Effector memory CD4-positive, alpha-beta T cell (primary cell): ENCODE results near the gene CCDC40.

Experiments used
- DNase-seq, 3 donors: peaks; one replicate each; pipeline ENCODE4 v3.0.0-alpha.2; 2020
- H3K27ac ChIP-seq: 2 replicates; pipeline ENCODE4 v1.7.0; 2013; ENCODE audit warnings: mild to moderate bottlenecking, low read length, moderate library complexity; ENCODE audit not compliant: insufficient read depth, poor library complexity, severe bottlenecking
- H3K27me3 ChIP-seq: replicated peaks from 2 replicates; pipeline ENCODE4 v1.7.0; 2013; ENCODE audit warnings: mild to moderate bottlenecking, low read length; ENCODE audit not compliant: insufficient read depth, control insufficient read depth, poor library complexity, severe bottlenecking
- H3K36me3 ChIP-seq: 2 replicates; pipeline ENCODE4 v1.7.0; 2013; ENCODE audit warnings: mild to moderate bottlenecking, low read length, moderate library complexity; ENCODE audit not compliant: control insufficient read depth, insufficient read depth
- H3K4me1 ChIP-seq: 2 replicates; pipeline ENCODE4 v1.7.0; 2013; ENCODE audit warnings: low read length, mild to moderate bottlenecking; ENCODE audit not compliant: control insufficient read depth, insufficient read depth, poor library complexity, severe bottlenecking
- H3K4me3 ChIP-seq: 2 replicates; pipeline ENCODE4 v1.7.0; 2013; ENCODE audit warnings: low read length, low read depth, mild to moderate bottlenecking; ENCODE audit not compliant: insufficient read depth, poor library complexity, severe bottlenecking
- H3K9me3 ChIP-seq: 2 replicates; pipeline ENCODE4 v1.7.0; 2013; ENCODE audit warnings: mild to moderate bottlenecking, low read length, moderate library complexity; ENCODE audit not compliant: control insufficient read depth

The CCDC40 gene

DNA sequence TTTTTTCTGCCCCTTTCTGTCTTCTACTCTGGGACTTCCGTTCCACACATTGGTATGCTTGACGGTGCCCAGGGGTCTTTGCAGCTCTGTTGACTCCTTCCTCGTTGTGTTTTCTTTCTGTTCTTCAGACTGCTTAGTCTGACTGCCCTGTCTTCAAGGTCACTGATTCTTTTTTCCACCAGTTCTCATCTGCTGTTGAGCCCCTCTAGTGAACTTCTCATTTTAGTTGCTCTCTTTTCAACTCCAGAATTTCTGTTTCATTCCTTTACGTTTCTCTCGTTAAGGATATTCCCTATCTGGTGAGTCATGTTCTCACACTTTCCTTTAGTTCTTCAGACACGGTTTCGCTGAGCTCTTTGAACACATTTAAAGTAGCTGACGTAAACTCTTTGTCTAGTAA lies 78.7 kb downstream of the CCDC40 start:
- H3K27me3 ChIP-seq, result no peaks in the 10 kb centered on the region
- DNase-seq, result no peak
- H3K9me3 ChIP-seq, result no peaks in the 10 kb centered on the region
- H3K4me1 ChIP-seq, result no peaks in the 10 kb centered on the region
- H3K4me3 ChIP-seq, result no peak overlapping the region
- no peaks in the 10 kb centered on the region for H3K36me3 ChIP-seq
- no peak overlapping the region for H3K27ac ChIP-seq

DNA sequence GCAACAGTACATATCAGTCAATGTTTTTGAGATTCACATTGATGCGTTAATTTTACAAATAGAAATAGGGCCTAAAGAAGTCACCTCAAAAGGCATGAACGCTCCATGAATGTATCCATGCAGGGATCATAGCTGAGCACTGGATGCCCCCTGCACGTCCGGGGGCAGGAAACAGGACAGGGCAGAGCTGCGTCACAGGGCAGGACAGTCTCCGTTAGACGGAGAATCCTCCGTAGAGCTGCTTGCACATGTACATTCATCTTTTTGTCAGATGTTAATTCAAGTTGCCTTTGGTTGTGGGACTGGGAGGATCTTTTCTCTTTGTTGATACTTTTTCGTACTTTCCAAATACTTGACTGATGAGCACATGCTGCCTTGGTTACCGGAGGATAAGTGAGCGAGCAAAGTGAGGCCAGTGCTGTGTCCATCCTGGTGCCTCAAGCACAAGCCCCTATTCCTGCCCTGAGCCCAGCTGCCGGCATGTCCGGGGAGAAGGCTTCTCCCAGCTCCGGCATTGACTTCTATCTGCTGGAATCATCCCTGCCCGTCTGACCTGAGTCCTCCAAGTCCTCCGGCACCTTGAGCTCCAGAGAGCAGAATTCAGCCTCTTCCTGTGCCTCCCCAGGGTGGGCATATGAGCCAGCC lies 80.0 kb downstream of the CCDC40 start:
- no peaks in the 10 kb centered on the region for H3K4me1 ChIP-seq
- H3K36me3 ChIP-seq, result no peaks in the 10 kb centered on the region
- H3K27me3 ChIP-seq, result no peaks in the 10 kb centered on the region
- H3K9me3 ChIP-seq, result no peaks in the 10 kb centered on the region
- no peak for DNase-seq
- H3K4me3 ChIP-seq, result no peak overlapping the region
- no peak overlapping the region for H3K27ac ChIP-seq

GRCh38 chr17:80116921-80117380 lies 80.5 kb downstream of the CCDC40 start:
- Histone ChIP-seq H3K27ac (no peak overlapping the region), H3K9me3 (no peaks in the 10 kb centered on the region), H3K36me3 (no peaks in the 10 kb centered on the region), H3K4me1 (no peaks in the 10 kb centered on the region), H3K4me3 (no peak overlapping the region), H3K27me3 (no peaks in the 10 kb centered on the region)
- DNase-seq, result no peak

DNA sequence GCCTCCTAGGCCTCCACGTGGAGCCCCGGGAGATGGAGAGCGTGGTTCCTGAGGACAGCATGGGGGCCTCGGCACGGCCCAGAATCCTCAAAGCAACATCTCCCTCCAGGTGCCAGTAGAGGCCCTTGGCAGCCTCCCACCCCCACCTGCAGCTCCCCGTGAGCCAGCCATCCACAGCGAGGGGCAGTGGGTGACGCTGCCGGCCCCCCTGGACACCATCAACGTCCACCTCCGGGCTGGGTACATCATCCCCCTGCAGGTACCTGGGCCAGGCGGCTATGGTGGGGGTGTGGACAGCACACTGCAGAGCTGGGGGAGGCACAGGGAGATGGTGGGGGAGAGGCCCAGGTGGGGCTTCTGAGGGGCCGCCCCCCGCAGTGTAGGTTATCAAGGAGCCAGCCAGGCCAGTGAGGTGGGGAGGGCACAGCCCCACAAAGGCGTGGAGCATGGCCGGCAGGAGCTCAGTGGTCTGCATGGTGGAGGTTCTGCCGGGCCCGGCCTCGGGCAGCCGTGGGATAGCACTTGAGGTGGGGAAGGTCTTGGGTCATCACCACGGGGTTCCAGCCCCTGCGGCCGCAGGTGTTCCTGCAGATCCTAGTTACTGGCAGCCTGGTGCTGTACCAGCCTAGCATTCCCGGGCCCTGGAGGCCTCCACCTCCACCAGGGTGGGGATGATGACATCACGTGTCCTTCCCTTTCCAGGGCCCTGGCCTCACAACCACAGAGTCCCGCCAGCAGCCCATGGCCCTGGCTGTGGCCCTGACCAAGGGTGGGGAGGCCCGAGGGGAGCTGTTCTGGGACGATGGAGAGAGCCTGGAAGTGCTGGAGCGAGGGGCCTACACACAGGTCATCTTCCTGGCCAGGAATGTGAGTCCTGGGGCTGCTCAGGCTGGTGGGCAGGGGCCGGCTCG lies 81.3 kb downstream of the CCDC40 start:
- no peaks in the 10 kb centered on the region for H3K4me1 ChIP-seq
- H3K4me3 ChIP-seq, result no peak overlapping the region
- H3K36me3 ChIP-seq, result no peaks in the 10 kb centered on the region
- no peak overlapping the region for H3K27ac ChIP-seq
- H3K9me3 ChIP-seq, result no peaks in the 10 kb centered on the region
- H3K27me3 ChIP-seq, result no peaks in the 10 kb centered on the region
- DNase-seq, result no peak

- DNase-seq, result no peak
- Histone ChIP-seq H3K27me3 (no peaks in the 10 kb centered on the region), H3K27ac (no peak overlapping the region), H3K36me3 (no peaks in the 10 kb centered on the region), H3K4me1 (no peaks in the 10 kb centered on the region), H3K4me3 (no peak overlapping the region), H3K9me3 (no peaks in the 10 kb centered on the region)
Observed at GRCh38 chr17:80118601-80119270, 82.3 kb downstream of the CCDC40 start.

DNA sequence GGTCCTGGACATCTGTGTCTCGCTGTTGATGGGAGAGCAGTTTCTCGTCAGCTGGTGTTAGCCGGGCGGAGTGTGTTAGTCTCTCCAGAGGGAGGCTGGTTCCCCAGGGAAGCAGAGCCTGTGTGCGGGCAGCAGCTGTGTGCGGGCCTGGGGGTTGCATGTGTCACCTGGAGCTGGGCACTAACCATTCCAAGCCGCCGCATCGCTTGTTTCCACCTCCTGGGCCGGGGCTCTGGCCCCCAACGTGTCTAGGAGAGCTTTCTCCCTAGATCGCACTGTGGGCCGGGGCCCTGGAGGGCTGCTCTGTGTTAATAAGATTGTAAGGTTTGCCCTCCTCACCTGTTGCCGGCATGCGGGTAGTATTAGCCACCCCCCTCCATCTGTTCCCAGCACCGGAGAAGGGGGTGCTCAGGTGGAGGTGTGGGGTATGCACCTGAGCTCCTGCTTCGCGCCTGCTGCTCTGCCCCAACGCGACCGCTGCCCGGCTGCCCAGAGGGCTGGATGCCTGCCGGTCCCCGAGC lies 82.9 kb downstream of the CCDC40 start:
- Histone ChIP-seq H3K4me1 (no peaks in the 10 kb centered on the region), H3K36me3 (no peaks in the 10 kb centered on the region), H3K27me3 (peaks cover under 1% of the 10 kb centered on the region), H3K4me3 (no peak overlapping the region), H3K9me3 (no peaks in the 10 kb centered on the region), H3K27ac (no peak overlapping the region)
- no peak for DNase-seq

DNA sequence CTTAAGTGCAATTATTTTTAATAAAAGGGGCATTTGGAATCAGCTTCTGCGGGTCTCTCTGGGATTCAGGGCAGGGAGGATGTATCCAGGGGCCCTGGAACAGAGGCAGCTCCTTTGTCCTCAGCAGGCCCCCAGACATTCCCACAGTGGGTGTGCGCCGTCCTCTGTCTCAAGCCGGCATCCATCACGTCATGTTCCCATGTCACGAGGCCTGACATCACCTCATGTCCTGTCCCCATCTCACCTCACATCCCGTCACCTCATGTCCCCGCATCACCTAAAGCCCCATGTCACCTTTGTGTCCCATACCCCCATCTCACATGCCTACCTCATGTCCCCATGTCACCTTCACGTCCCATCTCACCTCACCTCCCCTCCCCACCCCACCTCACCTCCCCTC lies 83.4 kb downstream of the CCDC40 start:
- H3K4me1 ChIP-seq, result no peaks in the 10 kb centered on the region
- no peak for DNase-seq
- no peak overlapping the region for H3K27ac ChIP-seq
- H3K9me3 ChIP-seq, result no peaks in the 10 kb centered on the region
- no peak overlapping the region for H3K4me3 ChIP-seq
- H3K27me3 ChIP-seq, result peaks cover 4% of the 10 kb centered on the region
- H3K36me3 ChIP-seq, result no peaks in the 10 kb centered on the region

DNA sequence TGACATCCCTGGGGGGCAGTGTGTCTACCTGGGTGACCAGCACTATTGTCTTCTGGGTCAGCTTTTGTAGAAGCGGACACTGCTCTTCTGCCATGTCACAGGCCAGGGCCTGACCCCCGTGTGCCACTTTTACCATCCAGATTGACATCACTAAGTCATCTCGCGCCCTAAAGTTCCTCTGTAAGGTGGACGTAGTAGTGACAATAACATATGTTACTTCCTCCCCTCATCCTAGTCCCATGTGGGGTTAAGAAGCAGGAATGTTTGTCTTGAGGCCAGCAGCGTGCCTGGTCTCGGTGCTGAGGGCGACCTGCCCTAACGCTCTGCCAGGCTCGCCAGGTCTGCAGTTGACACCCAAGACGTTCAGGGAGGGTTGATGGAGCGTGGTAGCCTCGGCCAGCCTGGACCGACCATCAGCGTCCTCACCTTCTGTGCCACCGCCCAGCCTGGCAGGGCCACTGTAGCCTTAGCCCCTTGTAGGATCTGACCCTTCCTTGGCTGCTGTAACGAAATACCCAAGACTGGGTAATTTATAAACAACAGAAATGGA lies 85.7 kb downstream of the CCDC40 start:
- DNase-seq, result no peak
- Histone ChIP-seq H3K4me3 (no peak overlapping the region), H3K36me3 (no peaks in the 10 kb centered on the region), H3K27me3 (peaks cover 4% of the 10 kb centered on the region), H3K9me3 (no peaks in the 10 kb centered on the region), H3K27ac (no peak overlapping the region), H3K4me1 (no peaks in the 10 kb centered on the region)

- Histone ChIP-seq H3K27ac (no peak overlapping the region), H3K4me1 (no peaks in the 10 kb centered on the region), H3K27me3 (peaks cover 4% of the 10 kb centered on the region), H3K36me3 (no peaks in the 10 kb centered on the region), H3K4me3 (no peak overlapping the region), H3K9me3 (no peaks in the 10 kb centered on the region)
- no peak for DNase-seq
Observed at GRCh38 chr17:80122926-80123505, 86.6 kb downstream of the CCDC40 start.
